Renal cortex interstitium (tissue), 15 donors: Measurements from ENCODE around the gene UBAP2. TPM values are rescaled to one million over a fixed set of nuclear protein-coding genes. Genes with fewer than 3 reads are reported as not detected.

ENCODE experiments used
- DNase-seq, 11 donors: peaks; one replicate each; pipeline ENCODE4 v3.0.0-alpha.2; 2013; ENCODE audit warnings: low read depth in 9 of 11, low spot score in 4 of 11; ENCODE audit errors: extremely low read depth in 1 of 11
- long read RNA-seq, 16 experiments: transcript quantifications; one replicate each; lab custom pipeline, GENCODE V29; 2026
- polyA plus RNA-seq, 3 donors: library from polyadenylated mRNA; unstranded; fragments of 120-200 nt; gene quantifications; one replicate each; pipeline ENCODE4 v1.2.1, GENCODE V29; 2013; ENCODE audit not compliant: insufficient read length in 3 of 3

UBAP2 gene
- 10 to 100 TPM; 37.1 to 43.5 (median 41.2) TPM for polyA plus RNA-seq
- long read RNA-seq, donor 1, partial matches to known transcripts: 0 of 1 reads
- long read RNA-seq, donor 1, other reads (novel, unspliced or antisense): 0 of 1 reads
- long read RNA-seq, donor 2: 0 reads
- long read RNA-seq, donor 3: 0 reads
- long read RNA-seq, donor 4, full-length matches to known transcripts: 1 of 1 reads
- long read RNA-seq, donor 4, partial matches to known transcripts: 0 of 1 reads
- long read RNA-seq, donor 4, other reads (novel, unspliced or antisense): 0 of 1 reads
- long read RNA-seq, donor 5: 0 reads
- long read RNA-seq, donor 6, full-length matches to known transcripts: 3 of 11 reads
- long read RNA-seq, donor 6, partial matches to known transcripts: 8 of 11 reads
- long read RNA-seq, donor 6, other reads (novel, unspliced or antisense): 0 of 11 reads
- long read RNA-seq, donor 7: 0 reads
- long read RNA-seq, donor 8, full-length matches to known transcripts: 1 of 9 reads
- long read RNA-seq, donor 8, partial matches to known transcripts: 8 of 9 reads
- long read RNA-seq, donor 8, other reads (novel, unspliced or antisense): 0 of 9 reads
- long read RNA-seq, donor 9: 0 reads
- long read RNA-seq, donor 10: 0 reads
- long read RNA-seq, donor 11: 0 reads
- long read RNA-seq, donor 12: 0 reads
- long read RNA-seq, donor 13: 0 reads
- long read RNA-seq, donor 14: 0 reads
- long read RNA-seq, donor 15, full-length matches to known transcripts: 1 of 1 reads
- long read RNA-seq, donor 15, partial matches to known transcripts: 0 of 1 reads
- long read RNA-seq, donor 15, other reads (novel, unspliced or antisense): 0 of 1 reads
- long read RNA-seq, donor 16, full-length matches to known transcripts: 2 of 16 reads
- long read RNA-seq, donor 16, partial matches to known transcripts: 14 of 16 reads
- long read RNA-seq, donor 16, other reads (novel, unspliced or antisense): 0 of 16 reads

GRCh38 chr9:34048727-34049629 lies at the start of gene UBAP2:
TSS of gene UBAP2 (minus strand) at chr9:34048887. CDS start at chr9:34017148, 31,739 bp downstream.
- DNase-seq: peak; percentile 95 to 99 (median 97)

GRCh38 chr9:34098307-34098706 lies 49.6 kb upstream of the UBAP2 start:
- DNase-seq: no peak

GRCh38 chr9:34097865-34098264 lies 49.2 kb upstream of the UBAP2 start:
- DNase-seq: no peak

- no peak for DNase-seq
Measured at GRCh38 chr9:34096751-34097150, 48.1 kb upstream of the UBAP2 start.

- no peak for DNase-seq
Measured at GRCh38 chr9:34093578-34093977, 44.9 kb upstream of the UBAP2 start.

GRCh38 chr9:34089311-34089710 lies 40.6 kb upstream of the UBAP2 start:
- no peak for DNase-seq

- DNase-seq: no peak
Measured at GRCh38 chr9:34087370-34087769, 38.7 kb upstream of the UBAP2 start.

- no peak for DNase-seq
Measured at GRCh38 chr9:34086864-34087263, 38.2 kb upstream of the UBAP2 start.

GRCh38 chr9:34085581-34086500 lies 37.2 kb upstream of the UBAP2 start:
- DNase-seq: no peak

GRCh38 chr9:34084562-34084961 lies 35.9 kb upstream of the UBAP2 start:
- DNase-seq: no peak

- DNase-seq: no peak
Measured at GRCh38 chr9:34079181-34079580, 30.5 kb upstream of the UBAP2 start.

GRCh38 chr9:34072868-34073590 lies 24.3 kb upstream of the UBAP2 start:
- peak in 8 of 11 donors; percentile 49 to 84 (median 71) for DNase-seq

GRCh38 chr9:34072410-34072809 lies 23.7 kb upstream of the UBAP2 start:
- peak in 3 of 11 donors; percentile 17 to 56 (median 47) for DNase-seq

- no peak for DNase-seq
Measured at GRCh38 chr9:34070606-34071324, 22.1 kb upstream of the UBAP2 start.

GRCh38 chr9:34069831-34070230 lies 21.1 kb upstream of the UBAP2 start:
- no peak for DNase-seq

GRCh38 chr9:34065541-34065940 lies 16.9 kb upstream of the UBAP2 start:
- no peak for DNase-seq

GRCh38 chr9:34059954-34060353 lies 11.3 kb upstream of the UBAP2 start:
- DNase-seq: no peak
